CD4-positive, alpha-beta T cell treated with Interferon gamma for 1 hour (primary cell): ENCODE measurements around the gene CCNDBP1.
"Not testable (repeated sequence)": the region's sequence is repeated elsewhere in the genome, so short reads cannot be mapped to it uniquely, and the experiment has no call there.

Experiments used
- DNase-seq: peaks from one replicate; pipeline ENCODE4 v3.0.0-alpha.2; 2020

The CCNDBP1 gene

GRCh38 chr15:43218908-43219706 is 33.9 kb downstream of the CCNDBP1 start:
- DNase-seq: no peak

- no peak for DNase-seq
Observed at GRCh38 chr15:43219929-43220928, 35.0 kb downstream of the CCNDBP1 start.

- no peak for DNase-seq
Observed at GRCh38 chr15:43220991-43221403, 35.8 kb downstream of the CCNDBP1 start, which contains the start of gene EPB42. EPB42 (minus strand) TSS chr15:43221018; CDS start chr15:43220825, 193 bp downstream.

- DNase-seq: no peak
Observed at GRCh38 chr15:43221422-43221821, 36.2 kb downstream of the CCNDBP1 start.

GRCh38 chr15:43225201-43225949 is 40.2 kb downstream of the CCNDBP1 start:
- DNase-seq: peak; percentile 38

GRCh38 chr15:43225950-43226255 is 40.7 kb downstream of the CCNDBP1 start:
- DNase-seq: not testable (repeated sequence)

GRCh38 chr15:43226436-43227305 is 41.5 kb downstream of the CCNDBP1 start:
- DNase-seq: no peak

GRCh38 chr15:43229977-43230376 is 44.8 kb downstream of the CCNDBP1 start:
- DNase-seq: no peak

GRCh38 chr15:43230640-43231115 is 45.5 kb downstream of the CCNDBP1 start:
- DNase-seq: no peak

- DNase-seq: no peak
Observed at GRCh38 chr15:43232289-43232874, 47.2 kb downstream of the CCNDBP1 start.

- DNase-seq: no peak
Observed at GRCh38 chr15:43235536-43235935, 50.3 kb downstream of the CCNDBP1 start.

- DNase-seq: no peak
Observed at GRCh38 chr15:43237842-43238470, 52.8 kb downstream of the CCNDBP1 start.

GRCh38 chr15:43238671-43239131 is 53.5 kb downstream of the CCNDBP1 start:
- DNase-seq: no peak

- DNase-seq: no peak
Observed at GRCh38 chr15:43239732-43240491, 54.7 kb downstream of the CCNDBP1 start.

GRCh38 chr15:43241100-43241499 is 55.9 kb downstream of the CCNDBP1 start:
- no peak for DNase-seq

GRCh38 chr15:43242616-43243015 is 57.4 kb downstream of the CCNDBP1 start:
- DNase-seq: no peak

- DNase-seq: no peak
Observed at GRCh38 chr15:43243020-43243645, 57.9 kb downstream of the CCNDBP1 start.

GRCh38 chr15:43244092-43244491 is 58.9 kb downstream of the CCNDBP1 start:
- no peak for DNase-seq

GRCh38 chr15:43246261-43246774 is 61.1 kb downstream of the CCNDBP1 start:
- DNase-seq: no peak
